Vagina (tissue), 2 donors: ENCODE results near the gene NXPH1. TPM values are rescaled to one million over a fixed set of nuclear protein-coding genes. Genes with fewer than 3 reads are reported as not detected.
"Not testable (repeated sequence)": the region's sequence is repeated elsewhere in the genome, so short reads cannot be mapped to it uniquely, and the experiment has no call there.

Experiments used
- DNase-seq, 2 donors: peaks; one replicate each; pipeline ENCODE4 v3.0.0-alpha.2; 2017; ENCODE audit errors: extremely low spot score in 2 of 2
- H3K27ac ChIP-seq: fragments of 200-600 bp; sonication (generic); one replicate; pipeline ENCODE4 v1.5.1; 2019
- H3K27me3 ChIP-seq: fragments of 200-600 bp; sonication (generic); one replicate; pipeline ENCODE4 v1.5.1; 2019
- H3K36me3 ChIP-seq, 2 donors: fragments of 200-600 bp; sonication (generic); one replicate each; pipeline ENCODE4 v1.5.1; 2017 to 2019
- H3K4me1 ChIP-seq: fragments of 200-600 bp; sonication (generic); one replicate; pipeline ENCODE4 v1.5.1; 2019
- H3K4me3 ChIP-seq, 2 donors: fragments of 200-600 bp; sonication (generic); 1 replicate in 1 of 2; 2 replicates in 1 of 2; pipeline ENCODE4 v1.5.1; 2016 to 2019
- H3K9me3 ChIP-seq: fragments of 200-600 bp; sonication (generic); one replicate; pipeline ENCODE4 v1.5.1; 2019
- CTCF ChIP-seq, 3 experiments: fragments of 450-650 bp in 2 of 3; fragments of 200-600 bp in 1 of 3; sonication (generic) in 1 of 3; IDR thresholded peaks; one replicate each; pipeline ENCODE4 v1.5.1; 2017 to 2019; ENCODE audit warnings: antibody characterized with exemption in 3 of 3, mild to moderate bottlenecking in 2 of 3, moderate library complexity in 2 of 3
- POLR2A ChIP-seq, 2 donors: fragments of 450-650 bp; IDR thresholded peaks; one replicate each; pipeline ENCODE4 v1.6.1; 2017; ENCODE audit warnings: antibody characterized with exemption in 2 of 2, mild to moderate bottlenecking in 2 of 2, moderate library complexity in 2 of 2
- POLR2AphosphoS5 ChIP-seq, 2 donors: sonication (generic); formaldehyde crosslinking; IDR thresholded peaks; one replicate each; pipeline ENCODE4 v1.9.0; 2017; ENCODE audit warnings: antibody characterized with exemption in 2 of 2, mild to moderate bottlenecking in 2 of 2, low read depth in 1 of 2; ENCODE audit not compliant: insufficient read depth in 1 of 2
- intact Hi-C: fragments of 100-400 bp; cut with DNase I; formaldehyde crosslinking; loops from one replicate; pipeline ENCODE4 v1.15.1; 2023
- total RNA-seq: library from RNA; depleted of rRNA; stranded (reverse); fragments of >200 nt; gene quantifications from one replicate; pipeline ENCODE4 v1.2.3, GENCODE V29; 2016

Gene NXPH1
- total RNA-seq, 1 donor from 2014 or later = 0.25 TPM

GRCh38 chr7:8719102-8719501 is 285.7 kb downstream of the NXPH1 start:
- TF ChIP-seq POLR2AphosphoS5 (IDR thresholded peaks at IDR 0.05; ENCODE audit: insufficient read depth in 1 of 2, low read depth in 1 of 2) (no peak), POLR2A (IDR thresholded peaks at IDR 0.05) (no peak)
- Histone ChIP-seq H3K27ac (no peak overlapping the region), H3K27me3 (no peaks in the 10 kb centered on the region), H3K4me1 (no peaks in the 10 kb centered on the region), H3K4me3 (no peak overlapping the region), H3K36me3 (no peaks in the 10 kb centered on the region), H3K9me3 (no peaks in the 10 kb centered on the region)
- DNase-seq = no peak
- intact Hi-C loops = no loop called here

- H3K4me3 ChIP-seq = no peak overlapping the region
- intact Hi-C loops = no loop called here
- TF ChIP-seq POLR2A (IDR thresholded peaks at IDR 0.05) = no peak
- TF ChIP-seq CTCF (IDR thresholded peaks at IDR 0.05) = no peak
- no peak for TF ChIP-seq POLR2AphosphoS5 (IDR thresholded peaks at IDR 0.05; ENCODE audit: insufficient read depth in 1 of 2, low read depth in 1 of 2)
- no peaks in the 10 kb centered on the region for H3K36me3 ChIP-seq
- H3K27ac ChIP-seq = no peak overlapping the region
- H3K27me3 ChIP-seq = no peaks in the 10 kb centered on the region
- DNase-seq = no peak
- H3K9me3 ChIP-seq = no peaks in the 10 kb centered on the region
- no peaks in the 10 kb centered on the region for H3K4me1 ChIP-seq
These were observed 290.8 kb downstream of the NXPH1 start for GRCh38 chr7:8724080-8724718.

GRCh38 chr7:8731756-8732155 is 298.3 kb downstream of the NXPH1 start:
- H3K27ac ChIP-seq, DNase-seq, H3K4me3 ChIP-seq, intact Hi-C loops, H3K36me3 ChIP-seq, H3K4me1 ChIP-seq, H3K27me3 ChIP-seq, H3K9me3 ChIP-seq: not testable (repeated sequence)

- no peaks in the 10 kb centered on the region for H3K36me3 ChIP-seq
- no peaks in the 10 kb centered on the region for H3K4me1 ChIP-seq
- no peak overlapping the region for H3K4me3 ChIP-seq
- intact Hi-C loops = no loop called here
- DNase-seq = no peak
- H3K9me3 ChIP-seq = no peaks in the 10 kb centered on the region
- TF ChIP-seq POLR2A (IDR thresholded peaks at IDR 0.05) = no peak
- TF ChIP-seq CTCF (IDR thresholded peaks at IDR 0.05) = no peak
- TF ChIP-seq POLR2AphosphoS5 (IDR thresholded peaks at IDR 0.05; ENCODE audit: insufficient read depth in 1 of 2, low read depth in 1 of 2) = no peak
- H3K27ac ChIP-seq = no peak overlapping the region
- no peaks in the 10 kb centered on the region for H3K27me3 ChIP-seq
These were observed 306.4 kb downstream of the NXPH1 start for GRCh38 chr7:8739837-8740236.

GRCh38 chr7:8742837-8743236 is 309.4 kb downstream of the NXPH1 start:
- H3K9me3 ChIP-seq = no peaks in the 10 kb centered on the region
- H3K27me3 ChIP-seq = no peaks in the 10 kb centered on the region
- TF ChIP-seq POLR2A (IDR thresholded peaks at IDR 0.05) (no peak), CTCF (IDR thresholded peaks at IDR 0.05) (no peak), POLR2AphosphoS5 (IDR thresholded peaks at IDR 0.05; ENCODE audit: insufficient read depth in 1 of 2, low read depth in 1 of 2) (no peak)
- no peak overlapping the region for H3K4me3 ChIP-seq
- no peaks in the 10 kb centered on the region for H3K36me3 ChIP-seq
- H3K27ac ChIP-seq = no peak overlapping the region
- H3K4me1 ChIP-seq = no peaks in the 10 kb centered on the region
- no peak for DNase-seq
- intact Hi-C loops = no loop called here

GRCh38 chr7:8747338-8747737 is 313.9 kb downstream of the NXPH1 start:
- DNase-seq = no peak
- no peaks in the 10 kb centered on the region for H3K27me3 ChIP-seq
- no peak overlapping the region for H3K27ac ChIP-seq
- no peaks in the 10 kb centered on the region for H3K4me1 ChIP-seq
- H3K9me3 ChIP-seq = no peaks in the 10 kb centered on the region
- no peak overlapping the region for H3K4me3 ChIP-seq
- TF ChIP-seq POLR2AphosphoS5 (IDR thresholded peaks at IDR 0.05; ENCODE audit: insufficient read depth in 1 of 2, low read depth in 1 of 2) (no peak), CTCF (IDR thresholded peaks at IDR 0.05) (no peak), POLR2A (IDR thresholded peaks at IDR 0.05) (no peak)
- intact Hi-C loops = no loop called here
- no peaks in the 10 kb centered on the region for H3K36me3 ChIP-seq
